Ammon's horn (tissue), 1 donor: ENCODE measurements around the gene KRT79.
"Not testable (repeated sequence)": the region's sequence is repeated elsewhere in the genome, so short reads cannot be mapped to it uniquely, and the experiment has no call there.

Experiments used
- DNase-seq: peaks from one replicate; pipeline ENCODE4 v3.0.0-alpha.2; 2016; ENCODE audit warnings: low spot score

Gene KRT79

GRCh38 chr12:52860102-52860823 lies 26.2 kb upstream of the KRT79 start:
- DNase-seq = no peak

- no peak for DNase-seq
Measured at GRCh38 chr12:52857500-52857899, 23.4 kb upstream of the KRT79 start.

- no peak for DNase-seq
Measured at GRCh38 chr12:52856787-52857186, 22.7 kb upstream of the KRT79 start.

- DNase-seq = not testable (repeated sequence)
Measured at GRCh38 chr12:52856077-52856476, 22.0 kb upstream of the KRT79 start.

DNA sequence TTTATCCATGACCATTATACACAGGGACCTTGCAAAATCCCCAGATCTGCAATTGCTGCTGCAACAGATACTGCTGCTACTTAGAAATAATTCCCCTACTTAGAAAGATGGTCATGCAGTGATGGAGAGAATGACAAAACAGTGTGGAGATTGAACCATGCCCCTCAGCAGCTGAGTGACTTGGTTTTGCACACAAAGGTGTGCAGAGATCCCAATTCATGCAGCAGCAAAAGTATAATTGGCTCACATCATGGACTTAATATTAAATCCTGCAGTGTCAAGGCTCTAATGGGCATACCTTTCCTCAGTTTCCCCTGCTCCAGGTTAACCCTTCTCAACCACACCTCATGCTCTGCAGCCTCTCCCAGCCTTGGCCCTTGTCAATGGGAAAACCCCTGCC lies 17.7 kb upstream of the KRT79 start:
- DNase-seq = no peak

- DNase-seq = no peak
Measured at GRCh38 chr12:52850681-52851080, 16.6 kb upstream of the KRT79 start.

DNA sequence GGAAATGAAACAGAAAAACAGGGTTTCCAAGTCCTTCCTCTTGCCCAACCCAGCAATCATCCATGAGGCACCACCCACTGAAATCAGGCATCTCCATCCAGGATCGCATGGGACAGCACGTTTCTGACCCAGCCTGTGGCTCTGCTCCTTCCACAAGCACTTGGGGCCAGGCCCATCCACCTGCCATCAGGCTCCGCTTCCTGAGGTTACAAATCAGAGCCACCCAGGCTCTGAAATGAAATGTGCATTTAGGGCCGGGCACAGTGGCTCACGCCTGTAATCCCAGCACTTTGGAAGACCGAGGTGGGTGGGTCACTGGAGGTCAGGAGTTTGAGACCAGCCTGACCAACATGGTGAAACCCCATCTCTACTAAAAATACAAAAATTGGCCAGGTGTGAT lies 15.4 kb upstream of the KRT79 start:
- no peak for DNase-seq

GRCh38 chr12:52848661-52849255 lies 14.6 kb upstream of the KRT79 start, which contains the start of gene KRT78:
Gene KRT78 (minus strand): TSS chr12:52848994. CDS start chr12:52848930, 64 bp downstream.
- no peak for DNase-seq

GRCh38 chr12:52847335-52848102 lies 13.4 kb upstream of the KRT79 start:
- no peak for DNase-seq

GRCh38 chr12:52846356-52846970 lies 12.4 kb upstream of the KRT79 start:
- no peak for DNase-seq

DNA sequence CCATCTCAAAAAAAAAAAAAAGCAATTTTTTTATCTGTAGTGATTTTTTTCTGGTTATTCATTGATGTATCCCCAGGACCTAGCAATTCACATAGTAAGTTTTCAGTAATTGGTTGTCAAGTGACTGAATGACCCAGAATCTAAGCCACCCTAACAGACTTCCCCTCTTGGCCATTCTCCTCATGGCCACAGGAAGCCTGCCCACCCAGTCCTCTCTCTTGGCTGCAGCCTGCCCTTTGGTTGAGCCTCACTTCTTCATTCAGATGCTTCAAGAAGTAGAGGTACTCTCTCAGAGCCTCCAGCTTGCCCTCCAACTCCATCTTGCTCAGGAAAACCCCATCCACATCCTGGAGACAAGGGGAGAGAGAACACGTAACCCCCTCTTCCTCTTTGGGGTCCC lies 11.8 kb upstream of the KRT79 start:
- DNase-seq = no peak

DNA sequence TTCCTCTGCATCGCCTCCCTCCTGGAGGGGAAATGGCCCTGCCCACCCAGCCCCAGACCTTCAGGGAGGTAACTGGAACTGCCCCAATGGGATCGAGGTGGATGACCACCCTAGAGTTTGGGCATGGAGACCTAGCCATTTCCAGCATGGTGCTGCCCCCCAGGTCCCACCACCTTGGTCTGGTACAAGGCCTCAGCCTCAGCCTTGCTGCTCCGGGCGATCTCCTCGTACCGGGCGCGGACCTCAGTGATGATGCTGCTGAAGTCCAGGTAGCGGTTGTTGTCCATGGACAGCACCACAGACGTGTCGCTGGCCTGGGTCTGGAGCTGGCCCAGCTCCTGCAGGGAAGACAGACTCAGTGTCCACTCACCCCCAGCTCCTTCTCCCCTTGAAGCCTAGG lies 10.3 kb upstream of the KRT79 start:
- DNase-seq = no peak

DNA sequence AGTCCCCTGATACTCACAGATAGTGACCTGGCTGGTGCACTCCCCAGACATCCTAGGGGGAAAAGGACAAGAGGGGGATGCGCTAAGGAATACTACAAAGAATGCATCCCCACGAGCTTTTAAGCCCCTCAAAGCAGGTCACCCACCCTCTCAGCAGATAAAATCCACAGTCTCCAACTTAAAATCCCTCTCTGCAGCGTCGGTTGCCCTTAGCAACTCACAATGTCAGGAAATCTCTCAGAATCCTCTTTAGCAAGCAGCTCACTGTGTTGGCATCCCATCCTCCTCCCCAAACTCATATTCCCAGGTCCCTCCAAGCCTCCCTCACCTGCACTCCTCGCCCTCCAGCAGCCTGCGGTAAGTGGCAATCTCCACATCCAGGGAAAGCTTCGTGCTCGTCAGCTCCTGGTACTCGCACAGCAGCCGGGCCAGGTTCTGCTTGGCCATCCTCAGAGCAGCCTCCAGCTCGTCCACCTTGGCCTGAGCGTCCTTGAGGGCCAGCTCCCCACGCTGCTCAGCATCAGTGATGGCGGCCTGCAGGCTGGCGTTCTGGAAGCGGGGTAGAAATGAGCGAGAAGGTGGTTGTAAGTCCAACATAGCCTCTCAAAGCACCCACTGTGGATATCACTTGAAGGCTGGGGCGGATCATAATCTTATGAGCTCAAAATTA lies 5.5 kb upstream of the KRT79 start:
- DNase-seq = no peak

GRCh38 chr12:52838609-52839435 lies 4.7 kb upstream of the KRT79 start:
- no peak for DNase-seq

DNA sequence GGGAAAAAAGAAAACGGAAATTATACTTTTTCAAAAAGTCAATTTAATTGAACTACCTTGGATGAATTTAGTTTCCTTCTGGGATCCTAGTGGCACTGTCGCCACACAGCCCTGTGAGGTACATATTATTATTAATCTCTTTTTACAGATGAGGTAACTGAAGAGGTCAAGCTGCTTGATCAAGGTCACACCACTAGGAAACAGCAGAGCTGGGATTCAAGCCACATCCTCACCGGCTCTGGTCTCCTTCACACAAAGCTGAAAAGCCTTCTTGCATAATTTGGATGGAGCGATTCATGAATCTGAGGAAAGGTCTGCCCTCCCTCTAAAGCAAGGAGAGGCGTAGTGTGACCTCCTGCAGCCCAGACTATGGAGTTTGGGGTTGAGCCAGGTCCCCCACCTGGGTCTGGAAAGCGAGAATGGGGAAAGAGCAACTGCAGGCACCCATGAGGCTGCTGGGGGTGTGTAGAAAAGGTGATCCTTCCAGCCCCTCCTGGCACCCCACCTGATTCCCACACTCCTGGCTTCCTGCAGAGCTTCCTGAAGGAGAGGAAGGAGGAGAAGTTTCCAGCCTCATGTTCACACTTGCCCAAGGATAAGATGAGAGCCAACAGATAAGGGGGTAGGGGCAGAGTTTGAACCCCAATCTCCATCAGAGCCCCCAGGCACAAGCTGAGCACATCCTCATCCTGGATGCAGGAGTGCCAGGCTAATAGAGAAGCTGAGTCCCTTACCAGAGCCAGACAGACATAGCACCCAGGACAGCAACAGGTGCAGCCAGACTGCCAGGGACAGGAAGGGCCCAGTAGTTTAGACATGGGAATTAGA lies 3.9 kb upstream of the KRT79 start:
- DNase-seq = no peak

DNA sequence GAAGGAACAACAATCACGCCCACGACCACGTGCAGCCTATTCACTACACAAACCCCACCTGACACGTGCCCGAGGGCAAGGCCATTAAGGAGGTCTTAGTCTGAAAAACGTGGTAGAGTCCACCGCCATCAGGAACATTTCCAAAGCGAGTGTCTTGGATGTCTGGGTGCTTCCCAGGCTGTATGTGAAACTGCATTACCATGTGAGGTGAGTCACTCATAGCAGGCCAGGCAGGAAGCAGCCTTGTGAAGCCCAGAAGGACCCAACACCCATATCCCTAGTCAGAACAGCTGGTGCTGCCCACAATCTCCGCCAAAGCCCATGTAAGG lies 3.3 kb upstream of the KRT79 start:
- DNase-seq = no peak

DNA sequence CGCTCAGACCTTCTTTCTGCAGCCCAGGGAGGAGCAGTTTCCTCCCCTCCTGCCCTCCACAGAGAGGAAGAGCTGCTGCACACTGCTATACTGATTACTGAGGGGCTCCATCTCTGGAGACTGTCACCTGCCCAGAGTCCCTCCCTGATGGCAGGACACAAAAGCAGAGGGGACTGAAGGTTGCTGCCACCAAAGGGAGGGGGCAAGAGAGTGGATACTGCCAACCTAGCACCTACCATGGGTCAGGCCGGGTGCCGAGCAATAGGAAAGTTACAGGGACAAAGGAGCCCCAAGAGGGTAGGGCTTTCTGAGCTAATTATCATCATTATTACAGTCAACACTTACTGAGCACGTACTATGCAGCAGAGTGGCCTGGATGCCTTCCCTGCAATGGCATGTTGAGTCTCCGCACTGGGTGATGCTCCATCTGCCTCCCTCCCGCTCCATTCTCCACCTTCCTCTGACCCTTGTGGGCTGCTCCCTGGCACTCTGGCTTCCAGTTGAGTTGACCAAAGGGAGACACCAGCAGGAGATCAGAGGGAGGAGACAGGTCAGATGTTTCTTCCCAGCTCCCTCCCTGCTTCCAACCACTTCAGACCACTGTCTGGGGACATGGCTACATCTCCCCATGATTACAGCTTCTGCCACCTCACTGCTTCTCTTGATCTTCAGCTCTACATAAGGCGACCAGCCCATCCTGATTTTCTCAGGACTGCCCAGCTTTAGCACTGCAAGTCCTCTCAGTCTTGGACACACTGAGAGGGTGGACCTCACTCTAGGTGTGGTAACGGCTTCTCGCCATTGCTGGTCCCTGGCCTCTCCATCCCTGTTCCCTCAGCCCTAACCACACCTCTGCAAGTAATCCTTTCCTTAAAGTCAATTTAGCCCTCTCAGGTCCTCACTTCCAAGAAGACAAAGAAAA lies 2.6 kb upstream of the KRT79 start:
- no peak for DNase-seq

DNA sequence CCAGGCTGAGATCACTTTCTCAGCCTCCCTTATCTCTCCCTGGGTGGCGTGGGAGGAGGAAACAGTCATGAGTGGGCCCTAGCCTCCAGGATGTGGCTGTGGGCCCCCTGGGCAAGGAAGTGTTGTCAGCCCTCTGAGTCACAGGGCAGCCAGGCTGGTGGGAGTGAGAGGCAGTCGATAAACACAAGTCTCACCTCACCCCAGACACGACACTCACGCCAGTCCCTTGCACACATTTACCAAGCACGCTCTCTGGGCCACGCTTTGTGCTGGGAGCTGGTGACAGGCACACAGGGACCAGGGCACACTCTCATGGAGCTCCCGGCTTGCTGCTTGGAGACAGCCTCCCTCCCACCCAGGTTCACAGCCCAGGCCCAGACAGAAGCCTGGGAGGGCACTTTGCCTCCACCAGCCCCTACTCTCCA lies 1.9 kb upstream of the KRT79 start:
- no peak for DNase-seq
